ENCODE measurements around the gene DHRSX. TPM values are rescaled to one million over a fixed set of nuclear protein-coding genes. Genes with fewer than 3 reads are reported as not detected.
"Not testable (repeated sequence)": the region's sequence is repeated elsewhere in the genome, so short reads cannot be mapped to it uniquely, and the experiment has no call there.

DHRSX gene
- total RNA-seq, 1 donor from 2014 or later, result 19.0 TPM

DNA sequence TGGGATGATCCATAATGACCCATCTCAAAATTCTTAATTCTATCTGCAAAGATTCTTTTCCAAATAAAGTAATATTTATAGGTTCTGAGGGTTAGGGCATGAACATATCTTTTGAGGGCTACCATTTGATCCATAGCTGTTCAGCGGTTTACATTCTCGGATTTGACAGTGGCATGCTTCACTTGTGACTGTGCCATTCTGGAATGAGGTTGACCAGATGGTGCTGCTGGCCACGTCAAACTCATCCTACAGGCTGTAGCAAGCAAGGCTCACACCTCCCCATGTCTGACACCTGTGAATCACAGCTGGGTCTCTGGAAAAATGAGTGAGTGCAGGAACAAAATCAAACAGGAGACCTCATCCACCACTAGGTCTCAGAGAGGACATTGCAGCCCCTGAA, 280.5 kb downstream of the DHRSX start:
- Histone ChIP-seq H3K36me3 (ENCODE audit: control insufficient read depth, insufficient read depth, low read length) (peaks cover 2% of the 10 kb centered on the region), H3K4me3 (ENCODE audit: low read depth, low read length) (no peak overlapping the region), H3K27me3 (ENCODE audit: control insufficient read depth, insufficient read depth, low read length) (no peaks in the 10 kb centered on the region)
- FAIRE-seq (no peak), DNase-seq (ENCODE audit: low read depth) (no peak)
- TF ChIP-seq, protein P1, sequence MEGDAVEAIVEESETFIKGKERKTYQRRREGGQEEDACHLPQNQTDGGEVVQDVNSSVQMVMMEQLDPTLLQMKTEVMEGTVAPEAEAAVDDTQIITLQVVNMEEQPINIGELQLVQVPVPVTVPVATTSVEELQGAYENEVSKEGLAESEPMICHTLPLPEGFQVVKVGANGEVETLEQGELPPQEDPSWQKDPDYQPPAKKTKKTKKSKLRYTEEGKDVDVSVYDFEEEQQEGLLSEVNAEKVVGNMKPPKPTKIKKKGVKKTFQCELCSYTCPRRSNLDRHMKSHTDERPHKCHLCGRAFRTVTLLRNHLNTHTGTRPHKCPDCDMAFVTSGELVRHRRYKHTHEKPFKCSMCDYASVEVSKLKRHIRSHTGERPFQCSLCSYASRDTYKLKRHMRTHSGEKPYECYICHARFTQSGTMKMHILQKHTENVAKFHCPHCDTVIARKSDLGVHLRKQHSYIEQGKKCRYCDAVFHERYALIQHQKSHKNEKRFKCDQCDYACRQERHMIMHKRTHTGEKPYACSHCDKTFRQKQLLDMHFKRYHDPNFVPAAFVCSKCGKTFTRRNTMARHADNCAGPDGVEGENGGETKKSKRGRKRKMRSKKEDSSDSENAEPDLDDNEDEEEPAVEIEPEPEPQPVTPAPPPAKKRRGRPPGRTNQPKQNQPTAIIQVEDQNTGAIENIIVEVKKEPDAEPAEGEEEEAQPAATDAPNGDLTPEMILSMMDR (IDR thresholded peaks at IDR 0.05; ENCODE audit: insufficient read depth, low read length, severe bottlenecking), result no peak

DNA sequence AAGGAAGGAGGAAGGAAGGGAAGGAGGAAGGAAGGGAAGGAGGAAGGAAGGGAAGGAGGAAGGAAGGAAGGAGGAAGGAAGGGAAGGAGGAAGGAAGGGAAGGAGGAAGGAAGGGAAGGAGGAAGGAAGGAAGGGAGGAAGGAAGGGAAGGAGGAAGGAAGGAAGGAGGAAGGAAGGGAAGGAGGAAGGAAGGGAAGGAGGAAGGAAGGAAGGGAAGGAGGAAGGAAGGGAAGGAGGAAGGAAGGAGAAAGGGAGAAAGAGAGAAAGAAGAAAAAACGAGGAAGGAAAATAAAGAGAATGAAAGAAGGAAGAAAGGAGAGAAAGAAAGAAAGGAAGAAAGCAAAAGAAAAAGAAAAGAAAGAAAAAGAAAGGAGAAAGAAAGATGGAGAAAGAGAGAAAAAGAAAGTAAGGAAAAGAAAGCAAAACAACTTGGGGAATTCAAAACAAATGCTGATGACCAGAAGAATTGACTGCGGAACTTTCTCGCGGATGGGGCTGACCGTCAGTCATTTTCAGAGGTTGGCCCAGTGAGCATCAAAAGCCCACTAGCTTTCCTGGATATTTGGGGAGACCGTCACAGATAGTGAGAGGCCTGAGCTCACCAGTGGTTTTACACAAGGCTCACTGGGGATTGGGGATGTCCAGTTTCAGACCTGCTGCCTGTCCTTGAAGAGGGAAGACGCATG, 286.5 kb downstream of the DHRSX start:
- FAIRE-seq; H3K36me3 ChIP-seq (ENCODE audit: control insufficient read depth, insufficient read depth, low read length); H3K27me3 ChIP-seq (ENCODE audit: control insufficient read depth, insufficient read depth, low read length); H3K4me3 ChIP-seq (ENCODE audit: low read depth, low read length); DNase-seq (ENCODE audit: low read depth): not testable (repeated sequence)

DNA sequence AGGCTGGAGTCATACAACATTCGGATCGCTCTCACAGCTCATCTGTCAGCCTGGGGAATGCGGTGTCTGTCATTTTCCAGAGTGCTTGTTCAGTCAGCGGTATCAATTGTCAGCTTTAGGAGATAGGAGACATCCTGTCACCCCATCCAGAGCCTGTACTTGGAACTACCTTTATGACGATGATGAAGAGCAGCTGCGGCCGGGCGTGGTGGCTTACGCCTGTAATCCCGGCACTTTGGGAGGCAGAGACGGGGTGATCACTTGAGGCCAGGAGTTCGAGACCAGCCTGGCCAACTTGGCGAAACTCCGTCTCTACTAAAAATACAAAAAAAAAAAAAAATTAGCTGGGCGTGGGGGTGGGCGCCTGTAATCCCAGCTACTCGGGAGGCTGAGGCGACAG, 289.1 kb downstream of the DHRSX start:
- H3K4me3 ChIP-seq (ENCODE audit: low read depth, low read length); DNase-seq (ENCODE audit: low read depth); H3K36me3 ChIP-seq (ENCODE audit: control insufficient read depth, insufficient read depth, low read length); H3K27me3 ChIP-seq (ENCODE audit: control insufficient read depth, insufficient read depth, low read length): not testable (repeated sequence)
- peak; percentile 36 for FAIRE-seq

DNA sequence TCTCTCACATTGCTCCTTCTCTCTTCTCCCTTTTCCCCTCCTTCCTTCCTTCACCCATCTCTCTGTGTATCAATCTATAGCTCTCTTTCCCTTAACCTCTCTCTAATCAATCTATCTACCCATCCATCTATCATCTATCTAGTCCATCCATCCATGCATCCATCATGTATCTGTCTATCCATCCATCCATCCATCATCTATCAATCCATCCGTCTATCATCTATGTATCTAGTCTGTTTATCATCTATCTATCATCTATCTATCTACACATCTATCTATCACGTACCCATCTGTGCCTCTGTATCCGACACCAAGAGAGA, 307.5 kb downstream of the DHRSX start:
- no peak overlapping the region for H3K4me3 ChIP-seq (ENCODE audit: low read depth, low read length)
- DNase-seq (ENCODE audit: low read depth) (no peak), FAIRE-seq (no peak)
- no peaks in the 10 kb centered on the region for H3K27me3 ChIP-seq (ENCODE audit: control insufficient read depth, insufficient read depth, low read length)
- H3K36me3 ChIP-seq (ENCODE audit: control insufficient read depth, insufficient read depth, low read length), result no peaks in the 10 kb centered on the region
- TF ChIP-seq, protein P1 (IDR thresholded peaks at IDR 0.05; ENCODE audit: insufficient read depth, low read length, severe bottlenecking), result no peak

DNA sequence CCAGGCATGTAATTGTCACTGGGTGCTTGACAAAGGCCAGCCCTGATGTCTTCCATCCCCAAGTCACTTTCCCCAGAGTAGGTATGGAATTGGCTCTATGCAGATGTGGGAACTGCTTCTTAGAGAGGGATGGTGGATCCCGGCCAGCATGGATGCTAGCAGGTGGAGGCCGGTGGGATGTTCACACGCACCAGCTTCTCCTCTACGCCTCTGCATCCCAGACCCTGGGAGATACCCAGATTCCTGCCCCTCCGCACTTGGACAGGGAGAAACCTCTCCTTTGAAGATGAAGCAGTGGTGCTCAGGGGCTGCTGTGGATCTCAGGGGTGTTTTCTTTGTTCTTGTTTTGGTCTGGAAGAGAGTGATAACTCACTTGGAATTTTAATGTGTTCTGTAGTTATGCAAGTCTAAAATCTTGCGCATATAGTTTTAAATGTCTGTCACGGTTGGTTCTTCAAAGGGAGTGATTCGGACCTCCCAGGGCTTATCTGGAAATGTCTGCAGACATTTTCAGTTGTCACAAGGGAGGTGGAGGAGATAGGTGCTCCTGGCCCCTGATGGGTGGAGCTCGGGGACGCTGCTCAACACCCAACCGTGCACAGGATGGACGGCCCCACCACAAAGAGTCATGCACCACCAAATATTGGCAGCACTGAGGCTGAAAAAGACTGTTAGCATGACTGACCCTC, 308.0 kb downstream of the DHRSX start:
- FAIRE-seq (no peak), DNase-seq (ENCODE audit: low read depth) (no peak)
- no peak overlapping the region for H3K4me3 ChIP-seq (ENCODE audit: low read depth, low read length)
- H3K36me3 ChIP-seq (ENCODE audit: control insufficient read depth, insufficient read depth, low read length), result no peaks in the 10 kb centered on the region
- TF ChIP-seq, protein P1 (IDR thresholded peaks at IDR 0.05; ENCODE audit: insufficient read depth, low read length, severe bottlenecking), result no peak
- no peaks in the 10 kb centered on the region for H3K27me3 ChIP-seq (ENCODE audit: control insufficient read depth, insufficient read depth, low read length)

DNA sequence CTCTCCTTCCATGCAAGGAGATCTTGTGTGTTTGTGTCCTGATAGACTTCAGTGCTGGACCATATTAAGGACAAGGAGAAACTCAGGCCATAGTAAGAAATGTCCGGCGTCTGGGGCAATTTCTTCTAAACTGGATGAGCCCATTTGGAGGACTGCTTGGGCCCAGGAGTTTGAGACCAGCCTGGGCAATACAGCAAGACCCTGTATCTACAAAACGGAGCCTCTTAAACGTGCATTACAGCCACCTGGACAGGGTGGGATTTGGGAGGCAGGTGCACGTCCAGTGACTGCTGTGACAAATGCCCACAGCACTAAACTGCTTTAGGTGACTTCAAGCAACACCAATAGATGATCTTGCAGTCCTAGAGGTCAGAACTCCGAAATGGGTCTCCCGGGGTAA, 311.9 kb downstream of the DHRSX start:
- TF ChIP-seq, protein P1 (IDR thresholded peaks at IDR 0.05; ENCODE audit: insufficient read depth, low read length, severe bottlenecking), result no peak
- Histone ChIP-seq H3K36me3 (ENCODE audit: control insufficient read depth, insufficient read depth, low read length) (no peaks in the 10 kb centered on the region), H3K4me3 (ENCODE audit: low read depth, low read length) (no peak overlapping the region), H3K27me3 (ENCODE audit: control insufficient read depth, insufficient read depth, low read length) (no peaks in the 10 kb centered on the region)
- FAIRE-seq (no peak), DNase-seq (ENCODE audit: low read depth) (no peak)

DNA sequence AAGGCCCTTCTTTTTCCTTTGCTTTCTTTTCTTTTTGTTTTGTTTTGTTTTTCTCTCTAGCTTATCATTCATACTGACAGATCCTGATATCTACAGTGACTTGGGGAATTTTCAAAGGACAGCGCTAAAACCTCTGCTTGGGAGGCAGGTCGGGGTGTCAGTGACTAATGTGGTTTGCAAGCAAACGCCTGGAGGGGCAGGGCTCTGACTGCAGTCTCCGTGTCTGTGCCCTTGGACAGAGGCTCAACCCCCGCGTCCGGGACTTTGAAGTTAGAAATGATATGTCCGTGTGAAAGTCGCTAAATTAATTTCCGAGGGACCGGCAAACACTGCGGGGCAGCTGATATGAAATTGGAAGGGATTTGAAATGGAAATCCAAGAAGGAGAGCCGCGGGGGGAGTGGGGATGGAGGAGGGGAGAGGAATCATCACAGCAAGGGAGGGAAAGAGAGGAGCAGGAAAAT, 312.4 kb downstream of the DHRSX start:
- Histone ChIP-seq H3K27me3 (ENCODE audit: control insufficient read depth, insufficient read depth, low read length) (no peaks in the 10 kb centered on the region), H3K4me3 (ENCODE audit: low read depth, low read length) (no peak overlapping the region), H3K36me3 (ENCODE audit: control insufficient read depth, insufficient read depth, low read length) (no peaks in the 10 kb centered on the region)
- TF ChIP-seq, protein P1 (IDR thresholded peaks at IDR 0.05; ENCODE audit: insufficient read depth, low read length, severe bottlenecking), result no peak
- DNase-seq (ENCODE audit: low read depth) (no peak), FAIRE-seq (no peak)
